Non-pigmented ciliary epithelial cell (primary cell): ENCODE data around the gene CNKSR3.

Experiments
- DNase-seq: peaks from one replicate; pipeline ENCODE4 v3.0.0-alpha.2; 2010; ENCODE audit warnings: low read depth

The CNKSR3 gene

DNA sequence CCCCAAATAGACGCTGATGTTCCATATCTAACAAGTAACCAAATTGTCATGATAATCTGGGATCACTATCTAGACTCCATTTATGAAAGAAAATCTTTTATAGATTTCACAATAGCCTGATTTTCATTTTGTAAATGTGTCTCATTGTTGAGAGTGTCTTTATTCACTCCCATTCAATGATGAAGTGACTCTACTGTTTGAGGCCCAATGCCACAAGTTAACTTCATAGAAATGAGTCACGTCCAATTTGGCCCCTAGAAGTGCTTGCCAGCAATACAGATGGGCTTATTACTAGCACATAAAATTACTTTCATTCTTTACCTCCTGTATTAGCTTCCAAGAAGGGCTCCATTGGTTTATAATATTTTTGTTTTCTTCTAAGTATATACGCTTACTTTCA is 160.2 kb downstream of the CNKSR3 start:
- no peak for DNase-seq

DNA sequence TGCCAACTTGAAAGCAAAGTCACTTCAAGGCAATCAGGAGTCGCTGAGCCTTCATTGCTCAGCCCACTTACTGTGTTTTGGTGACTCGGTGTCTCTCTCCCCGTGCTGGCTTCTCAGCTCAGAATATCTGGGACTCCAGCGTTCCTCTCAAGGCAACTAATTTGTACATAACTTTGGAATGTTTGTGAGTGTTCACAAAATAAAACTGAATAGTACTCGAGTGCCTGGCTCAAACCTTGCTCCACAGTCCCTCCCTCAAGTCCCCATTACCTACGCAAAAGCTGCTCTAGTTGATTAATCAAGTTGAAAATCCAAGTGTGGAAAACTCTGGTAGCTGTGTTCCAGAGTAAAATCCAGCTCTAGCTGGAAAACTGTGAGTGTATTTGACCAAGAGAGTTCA is 162.5 kb downstream of the CNKSR3 start:
- DNase-seq, result no peak

DNA sequence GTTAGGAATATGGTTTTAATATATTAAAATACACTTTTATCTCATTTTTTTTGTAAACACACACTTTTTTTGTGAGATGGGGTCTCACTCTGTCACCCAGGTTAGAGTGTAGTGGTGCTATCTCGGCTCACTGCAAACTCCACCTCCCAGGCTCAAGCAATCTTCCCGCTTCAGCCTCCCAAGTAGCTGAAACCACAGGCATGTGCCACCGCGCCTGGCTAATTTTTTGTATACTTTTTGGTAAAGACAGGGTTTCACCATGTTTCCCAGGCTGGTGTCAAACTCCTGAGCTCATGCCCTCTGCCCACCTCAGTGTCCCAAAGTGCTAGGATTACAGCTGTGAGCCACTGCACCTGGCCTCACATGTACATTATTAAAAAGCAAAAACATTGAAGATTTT is 164.7 kb downstream of the CNKSR3 start:
- DNase-seq, result no peak

DNA sequence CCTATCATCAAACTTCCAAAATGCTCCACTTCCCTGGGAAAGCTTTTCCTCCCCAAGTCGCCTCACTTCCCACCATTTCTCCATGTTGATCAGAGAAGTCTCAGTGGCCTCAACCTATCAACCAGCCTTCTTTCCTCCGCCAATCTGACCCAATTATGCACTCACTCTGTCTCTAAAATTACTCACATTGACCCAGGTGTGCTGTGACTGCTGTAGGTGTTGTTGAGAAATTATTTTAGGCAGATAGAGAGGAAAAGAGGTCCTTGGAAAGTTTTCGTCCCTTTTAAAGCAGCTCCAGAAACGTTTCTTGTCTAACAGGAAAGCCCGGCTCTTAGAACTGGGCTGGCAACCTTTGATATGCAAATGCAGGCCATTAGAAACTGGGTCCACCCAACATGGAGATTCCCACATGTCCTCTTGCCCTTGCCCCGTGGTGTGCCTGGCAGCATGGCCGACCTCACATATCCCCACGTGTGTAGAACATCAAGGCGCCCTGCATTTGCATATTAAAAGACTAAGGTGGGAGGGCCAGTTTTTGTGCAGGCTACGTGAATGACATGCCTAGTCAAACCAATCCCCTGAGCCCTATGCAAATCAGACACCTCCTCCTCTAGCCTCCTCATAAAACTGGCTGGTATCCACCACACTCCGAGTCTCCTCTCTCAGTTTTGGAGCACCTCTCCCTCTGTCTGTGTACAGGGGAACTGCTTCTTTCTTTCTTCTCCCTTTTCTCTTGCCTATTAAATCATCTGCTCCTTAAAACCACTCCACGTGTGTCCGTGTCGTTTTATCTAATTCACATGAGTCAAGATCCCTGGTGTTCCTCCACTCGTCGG is 166.8 kb downstream of the CNKSR3 start:
- DNase-seq, result no peak

DNA sequence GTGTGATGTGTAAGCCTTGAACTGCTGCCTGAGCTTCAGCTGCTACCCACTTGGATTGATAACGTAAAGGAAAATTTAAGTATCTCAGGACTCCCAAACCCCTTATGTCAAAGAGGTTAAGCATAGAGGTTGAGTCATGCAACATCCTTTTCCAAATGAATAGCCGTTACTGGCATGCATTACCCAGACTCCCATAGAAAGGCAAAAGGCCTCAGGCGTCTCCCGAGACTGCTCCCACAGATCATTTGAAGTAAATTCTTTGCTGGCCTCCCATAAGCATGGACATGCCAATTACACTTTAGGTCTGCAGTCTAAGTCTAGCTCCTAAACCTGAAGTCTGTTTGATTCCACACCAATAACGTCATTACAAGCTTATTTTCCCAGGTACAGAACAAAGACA is 168.6 kb downstream of the CNKSR3 start:
- DNase-seq, result no peak

DNA sequence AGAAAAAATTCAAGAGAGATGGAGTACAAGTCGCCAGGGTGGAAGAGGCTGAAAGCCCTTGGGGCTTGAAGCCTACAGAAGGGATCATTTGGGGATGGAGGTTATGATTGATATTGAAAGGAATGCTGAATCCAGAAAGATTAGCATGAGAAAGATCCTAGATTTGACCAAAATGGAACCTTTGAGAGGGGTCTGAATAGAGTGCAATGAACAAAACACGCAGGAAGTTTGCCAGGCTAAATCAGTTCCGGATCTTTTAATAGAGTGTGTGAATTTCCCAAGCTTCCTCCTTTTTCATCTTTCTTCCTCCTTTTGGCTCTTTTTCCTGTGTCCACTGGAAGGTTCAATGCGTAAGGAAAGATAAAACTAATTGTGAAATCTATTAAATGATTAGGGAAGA is 169.1 kb downstream of the CNKSR3 start:
- DNase-seq, result no peak
